CD4-positive, alpha-beta T cell treated with Interleukin-2 at 100 ng/mL for 4 hours (primary cell): ENCODE data around the gene CEP63.
"Not testable (repeated sequence)": the region's sequence is repeated elsewhere in the genome, so short reads cannot be mapped to it uniquely, and the experiment has no call there.

Experiments used
- DNase-seq: peaks from one replicate; pipeline ENCODE4 v3.0.0-alpha.2; 2020; ENCODE audit warnings: low spot score

The CEP63 gene

GRCh38 chr3:134516905-134517304 is 31.0 kb downstream of the CEP63 start:
- no peak for DNase-seq

GRCh38 chr3:134517791-134518190 is 31.9 kb downstream of the CEP63 start:
- no peak for DNase-seq

DNA sequence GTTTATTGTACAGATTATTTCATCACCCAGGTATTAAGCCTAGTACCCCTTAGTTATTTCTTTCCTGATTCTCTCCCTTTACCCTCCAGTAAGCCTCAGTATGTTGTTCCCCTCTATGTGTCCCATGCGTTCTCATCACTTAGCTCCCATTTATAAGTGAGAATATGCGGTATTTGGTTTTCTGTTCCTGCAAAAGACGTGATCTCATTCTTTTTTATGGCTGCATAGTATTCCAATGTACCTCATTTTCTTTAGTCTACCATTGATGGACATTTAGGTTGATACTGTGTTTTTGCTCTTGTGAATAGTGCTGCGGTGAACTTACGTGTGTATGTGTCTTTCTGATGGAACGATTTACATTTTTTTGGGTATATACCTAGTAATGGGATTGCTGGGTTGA is 36.7 kb downstream of the CEP63 start:
- no peak for DNase-seq

DNA sequence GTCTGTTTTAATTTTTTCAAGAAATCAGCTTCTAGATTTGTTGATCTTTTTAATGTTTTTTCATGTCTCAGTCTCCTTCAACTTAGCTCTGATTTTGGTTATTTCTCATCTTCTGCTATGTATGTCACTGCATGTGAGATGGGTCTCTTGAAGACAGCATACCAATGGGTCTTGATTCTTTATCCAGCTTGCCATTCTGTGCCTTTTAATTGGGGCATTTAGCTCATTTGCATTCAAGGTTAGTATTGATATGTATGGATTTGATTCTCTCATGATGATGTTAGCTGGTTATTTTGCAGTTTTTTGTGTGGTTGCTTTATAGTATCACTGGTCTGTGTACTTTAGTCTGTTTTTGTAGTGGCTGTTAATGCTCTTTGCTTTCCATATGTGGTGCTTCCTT is 39.4 kb downstream of the CEP63 start:
- DNase-seq, result no peak

DNA sequence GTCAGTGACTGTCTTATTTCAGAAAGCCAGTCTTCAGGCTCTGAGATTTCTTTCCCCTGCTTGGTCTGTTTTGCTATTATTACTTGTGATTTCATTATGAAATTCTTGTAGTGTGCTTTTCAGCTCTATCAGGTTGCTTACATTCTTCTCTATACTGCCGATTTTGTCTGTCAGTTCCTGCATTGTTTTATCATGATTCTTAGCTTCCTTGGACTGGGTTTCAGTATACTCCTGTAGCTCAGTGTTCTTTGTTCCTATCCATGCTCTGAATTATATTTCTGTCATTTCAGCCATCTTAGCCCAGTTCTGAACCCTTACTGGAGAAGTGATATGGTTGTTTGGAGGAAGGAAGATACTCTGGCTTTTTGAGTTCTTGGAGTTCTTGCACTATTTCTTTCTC is 40.5 kb downstream of the CEP63 start:
- DNase-seq, result no peak

DNA sequence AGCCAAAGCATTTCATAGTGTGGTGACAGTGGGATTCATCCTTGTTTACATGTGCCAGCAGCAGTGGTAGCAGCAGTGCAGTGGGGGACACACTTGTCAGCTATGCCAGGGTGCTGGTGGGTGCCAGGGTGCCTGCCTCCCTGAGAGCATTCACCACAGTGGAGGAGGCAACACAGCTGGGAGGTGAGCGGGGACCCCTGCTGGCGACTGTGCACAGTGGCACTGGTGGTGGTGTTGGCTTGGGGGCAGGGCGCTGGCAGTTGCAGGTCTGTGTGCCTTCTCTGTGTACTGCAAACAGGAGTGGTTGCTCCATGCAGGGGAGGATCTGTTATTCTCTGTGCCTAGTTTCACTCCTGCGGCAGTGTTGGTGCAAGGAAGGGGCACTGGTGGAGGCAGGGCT is 41.2 kb downstream of the CEP63 start:
- no peak for DNase-seq

- no peak for DNase-seq
These were observed 41.8 kb downstream of the CEP63 start for GRCh38 chr3:134527538-134528186.

- DNase-seq, result no peak
These were observed 47.6 kb downstream of the CEP63 start for GRCh38 chr3:134533493-134533892.

DNA sequence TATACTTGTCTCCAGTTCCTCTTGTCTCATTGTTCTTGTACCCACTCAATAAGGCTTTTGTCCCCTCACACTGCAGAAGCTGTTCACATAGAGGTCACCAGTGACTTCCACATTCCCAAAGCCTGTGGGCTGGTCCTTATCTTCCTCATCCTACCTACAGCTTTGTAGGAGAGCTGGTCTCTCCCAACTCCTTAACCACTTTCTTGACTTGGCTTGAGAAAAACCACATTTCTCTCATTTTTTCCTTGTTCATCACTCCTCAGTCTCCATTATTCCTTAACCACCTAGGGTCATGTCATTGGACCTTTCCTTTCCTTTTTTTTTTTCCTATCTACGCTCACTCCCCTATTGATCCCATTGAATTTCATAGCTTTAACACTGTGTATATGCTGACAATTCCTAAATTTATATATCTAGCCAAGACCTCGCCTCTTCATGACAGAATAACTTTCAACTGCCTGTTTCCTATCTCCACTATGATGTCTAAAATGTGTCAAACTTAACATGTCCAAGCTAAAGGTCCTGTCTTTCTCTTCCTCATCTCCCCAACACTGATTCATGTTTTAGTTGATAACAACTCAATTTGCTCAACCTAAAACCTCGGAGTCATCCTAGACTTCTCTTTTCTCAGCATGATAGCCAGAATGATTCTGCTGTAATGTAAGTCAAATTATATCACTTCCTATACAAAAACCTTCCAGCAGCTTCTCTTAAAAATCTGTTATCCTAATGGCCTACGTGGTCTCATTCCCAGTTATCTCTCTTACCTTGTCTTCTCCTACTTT is 49.5 kb downstream of the CEP63 start:
- no peak for DNase-seq

- no peak for DNase-seq
These were observed 50.9 kb downstream of the CEP63 start for GRCh38 chr3:134536781-134537180.

DNA sequence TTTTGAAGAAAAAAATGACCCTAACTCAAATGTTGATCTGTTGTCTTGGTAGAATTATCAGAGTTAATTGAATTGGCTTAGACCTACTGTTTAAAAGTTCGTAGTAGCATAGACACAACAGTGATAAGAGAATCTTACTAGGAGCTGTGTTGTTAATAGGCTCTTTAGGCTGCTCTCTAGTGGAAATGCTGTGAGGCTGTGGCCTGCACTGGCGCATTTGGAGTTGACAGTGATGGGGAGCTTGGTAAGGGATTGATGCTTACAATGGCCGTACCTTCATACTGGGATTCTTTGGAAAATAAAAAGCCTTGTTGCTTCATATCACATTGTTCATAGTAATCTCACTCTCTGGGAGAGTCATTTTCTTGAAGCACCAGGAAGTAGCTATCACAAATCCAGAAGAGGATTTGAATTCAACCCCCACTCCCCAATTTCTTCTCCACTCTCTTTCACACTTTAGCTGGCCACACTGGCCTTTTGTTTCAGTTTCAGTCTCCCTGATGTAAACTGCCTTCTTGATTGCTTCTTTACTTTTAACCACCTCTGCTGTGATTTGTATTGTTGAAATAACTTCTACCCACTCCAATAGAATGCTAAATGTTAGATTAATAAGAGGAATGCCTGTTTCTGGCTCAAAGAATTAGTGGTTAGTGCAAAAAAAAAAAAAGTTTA is 56.6 kb downstream of the CEP63 start:
- DNase-seq, result no peak

GRCh38 chr3:134543113-134543512 is 57.3 kb downstream of the CEP63 start:
- DNase-seq, result no peak

DNA sequence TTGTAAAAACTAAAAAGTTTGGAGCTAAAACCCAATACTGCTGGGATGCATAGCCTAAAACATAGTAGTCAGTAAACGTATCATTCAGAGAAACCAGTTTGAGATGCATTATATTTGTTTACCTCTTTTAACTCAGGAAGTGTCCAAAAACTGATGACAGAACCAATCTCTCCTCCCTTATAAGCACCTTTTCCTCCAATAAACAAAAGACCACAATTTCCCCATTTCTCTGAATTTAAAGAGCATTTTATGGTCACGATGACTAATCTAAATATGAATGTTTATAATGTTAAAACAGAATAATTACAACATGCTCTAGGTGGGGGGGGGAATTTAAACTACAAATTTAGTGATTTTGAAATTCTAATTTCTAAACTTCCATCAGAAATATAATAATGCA is 58.5 kb downstream of the CEP63 start:
- no peak for DNase-seq

DNA sequence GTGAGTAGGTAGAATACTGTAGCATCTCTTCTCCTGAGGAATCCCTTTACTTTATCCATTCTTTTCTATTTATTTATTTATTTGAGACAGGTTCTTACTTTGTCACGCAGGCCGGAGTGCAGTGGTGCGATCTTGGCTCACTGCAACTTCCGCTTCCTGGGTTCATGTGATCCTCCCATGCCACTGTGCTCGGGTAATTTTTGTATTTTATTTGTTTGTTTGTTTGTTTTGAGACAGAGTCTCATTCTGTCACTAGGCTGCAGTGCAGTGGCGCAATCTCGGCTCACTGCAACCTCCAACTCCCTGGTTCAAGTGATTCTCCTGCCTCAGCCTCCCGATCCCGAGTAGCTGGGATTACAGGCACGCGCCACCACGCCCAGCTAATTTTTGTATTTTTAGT is 58.9 kb downstream of the CEP63 start:
- not testable (repeated sequence) for DNase-seq

- no peak for DNase-seq
These were observed 60.0 kb downstream of the CEP63 start for GRCh38 chr3:134545818-134546217.

DNA sequence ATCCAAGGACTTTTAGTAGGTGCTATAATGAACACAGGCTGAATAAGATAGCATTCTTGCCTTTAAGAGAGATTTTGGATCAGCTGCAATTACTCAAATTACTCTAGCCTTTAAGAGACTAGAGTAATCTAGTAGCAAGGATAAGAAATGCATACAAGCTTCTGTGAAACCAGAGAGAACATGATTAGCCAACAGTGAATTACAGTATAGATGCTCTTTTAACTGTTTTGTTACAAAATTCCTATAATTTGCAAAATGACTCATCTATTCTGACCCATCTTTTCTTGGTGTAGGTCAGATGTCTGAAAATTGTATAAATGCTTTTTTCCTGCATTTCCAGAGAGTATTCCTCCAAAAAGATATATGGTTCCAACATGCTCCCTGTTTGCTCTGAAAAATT is 66.9 kb downstream of the CEP63 start:
- DNase-seq, result no peak

- no peak for DNase-seq
These were observed 73.7 kb downstream of the CEP63 start for GRCh38 chr3:134559591-134559990.

GRCh38 chr3:134562055-134562454 is 76.2 kb downstream of the CEP63 start:
- no peak for DNase-seq

DNA sequence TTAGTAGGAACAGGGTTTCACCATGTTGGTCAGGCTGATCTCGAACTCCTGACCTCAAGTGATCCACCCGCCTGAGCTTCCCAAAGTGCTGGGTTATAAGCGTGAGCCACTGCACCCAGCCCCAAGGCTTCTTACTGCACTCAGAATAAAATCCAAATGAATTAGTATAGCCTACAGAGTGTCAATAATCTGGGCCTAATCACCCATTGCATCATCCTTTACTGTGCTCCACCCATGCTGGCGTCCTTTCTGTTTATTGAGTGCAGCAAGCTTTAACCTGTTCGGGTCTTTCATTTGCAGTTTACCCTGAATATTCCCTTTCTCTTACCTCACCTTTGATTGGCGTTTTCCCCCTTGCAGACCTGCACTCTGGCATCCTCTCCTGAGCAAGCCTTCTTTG is 77.7 kb downstream of the CEP63 start:
- no peak for DNase-seq

GRCh38 chr3:134564991-134565390 is 79.1 kb downstream of the CEP63 start:
- no peak for DNase-seq

- DNase-seq, result no peak
These were observed 81.7 kb downstream of the CEP63 start for GRCh38 chr3:134567605-134568004.

- DNase-seq, result no peak
These were observed 82.9 kb downstream of the CEP63 start for GRCh38 chr3:134568790-134569189.

GRCh38 chr3:134569899-134570298 is 84.0 kb downstream of the CEP63 start:
- DNase-seq, result not testable (repeated sequence)
